Measurements from ENCODE around the gene INPP5D. TPM values are rescaled to one million over a fixed set of nuclear protein-coding genes. Genes with fewer than 3 reads are reported as not detected.

INPP5D gene
- total and polyA plus RNA-seq, 2 of the 13 experiments (the other 11 are each of a cell fraction or from before 2014, with no cell fraction given) = 16.7 to 18.0 TPM

DNA sequence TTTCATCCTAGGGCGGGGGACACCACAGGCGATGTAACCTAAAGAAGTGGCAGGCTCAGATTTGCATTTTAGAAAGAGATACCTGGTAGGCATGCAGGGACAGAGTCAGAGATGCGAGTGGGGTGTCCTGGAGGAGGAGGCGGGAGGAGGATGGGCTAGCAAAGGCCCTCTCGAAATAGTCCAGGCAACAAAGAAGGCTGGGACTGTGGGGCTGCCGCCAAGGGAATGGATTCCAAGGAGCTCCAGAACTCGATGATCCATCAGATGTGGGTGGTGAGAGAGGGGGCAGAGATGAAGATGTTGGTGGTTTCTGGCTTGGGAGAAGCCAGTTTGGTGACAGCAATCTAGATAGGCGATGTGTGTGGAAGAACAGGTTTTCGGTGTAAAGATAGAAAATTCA lies 12.5 kb upstream of the INPP5D start:
- H2AFZ ChIP-seq (ENCODE audit: low read length) = no peak overlapping the region
- no TSS peak for BruUV-seq (replicated peaks)
- H3K4me1 ChIP-seq (ENCODE audit: insufficient read depth, low read length) = 0 out of 2 replicates have a peak, but pooled peaks cover 7% of the 10 kb centered on the region
- FAIRE-seq = no peak
- intact Hi-C loops (cut with micrococcal nuclease; ENCODE audit: unreplicated experiment) = loop anchor here (5.0 kb wide), 1 partner anchor 515 kb away; no protein-coding TSS in a partner anchor
- ChIA-PET CTCF (ENCODE audit: low intra/inter-chr PET ratio, low total read pairs) (no interaction called here), POLR2A (no interaction called here)
- peaks cover 8 to 73% of the 10 kb centered on the region in 2 experiments; a peak in 4 of 5 replicates for H3K27me3 ChIP-seq (ENCODE audit: control insufficient read depth in 1 of 2, insufficient read depth in 2 of 2, low read length in 2 of 2)
- no peak for TF ChIP-seq CC2D1A (CRISPR knock-in tag; IDR thresholded peaks at IDR 0.05)
- TF ChIP-seq ZNF354B (CRISPR knock-in tag; IDR thresholded peaks at IDR 0.05) = no peak
- TF ChIP-seq TBL1XR1 (IDR thresholded peaks at IDR 0.05; ENCODE audit: borderline replicate concordance, low read length, partially characterized antibody) = no peak
- TF ChIP-seq, protein P1, sequence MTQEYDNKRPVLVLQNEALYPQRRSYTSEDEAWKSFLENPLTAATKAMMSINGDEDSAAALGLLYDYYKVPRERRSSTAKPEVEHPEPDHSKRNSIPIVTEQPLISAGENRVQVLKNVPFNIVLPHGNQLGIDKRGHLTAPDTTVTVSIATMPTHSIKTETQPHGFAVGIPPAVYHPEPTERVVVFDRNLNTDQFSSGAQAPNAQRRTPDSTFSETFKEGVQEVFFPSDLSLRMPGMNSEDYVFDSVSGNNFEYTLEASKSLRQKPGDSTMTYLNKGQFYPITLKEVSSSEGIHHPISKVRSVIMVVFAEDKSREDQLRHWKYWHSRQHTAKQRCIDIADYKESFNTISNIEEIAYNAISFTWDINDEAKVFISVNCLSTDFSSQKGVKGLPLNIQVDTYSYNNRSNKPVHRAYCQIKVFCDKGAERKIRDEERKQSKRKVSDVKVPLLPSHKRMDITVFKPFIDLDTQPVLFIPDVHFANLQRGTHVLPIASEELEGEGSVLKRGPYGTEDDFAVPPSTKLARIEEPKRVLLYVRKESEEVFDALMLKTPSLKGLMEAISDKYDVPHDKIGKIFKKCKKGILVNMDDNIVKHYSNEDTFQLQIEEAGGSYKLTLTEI (CRISPR knock-in tag; conservative IDR thresholded peaks at IDR 0.05) = no peak
- TF ChIP-seq ZZZ3 (CRISPR knock-in tag; IDR thresholded peaks at IDR 0.05; ENCODE audit: borderline replicate concordance) = no peak
- TF ChIP-seq, protein P2, sequence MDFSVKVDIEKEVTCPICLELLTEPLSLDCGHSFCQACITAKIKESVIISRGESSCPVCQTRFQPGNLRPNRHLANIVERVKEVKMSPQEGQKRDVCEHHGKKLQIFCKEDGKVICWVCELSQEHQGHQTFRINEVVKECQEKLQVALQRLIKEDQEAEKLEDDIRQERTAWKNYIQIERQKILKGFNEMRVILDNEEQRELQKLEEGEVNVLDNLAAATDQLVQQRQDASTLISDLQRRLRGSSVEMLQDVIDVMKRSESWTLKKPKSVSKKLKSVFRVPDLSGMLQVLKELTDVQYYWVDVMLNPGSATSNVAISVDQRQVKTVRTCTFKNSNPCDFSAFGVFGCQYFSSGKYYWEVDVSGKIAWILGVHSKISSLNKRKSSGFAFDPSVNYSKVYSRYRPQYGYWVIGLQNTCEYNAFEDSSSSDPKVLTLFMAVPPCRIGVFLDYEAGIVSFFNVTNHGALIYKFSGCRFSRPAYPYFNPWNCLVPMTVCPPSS (IDR thresholded peaks at IDR 0.05) = no peak
- no peak for TF ChIP-seq BCL6 (CRISPR knock-in tag; IDR thresholded peaks at IDR 0.05)
- TF ChIP-seq, protein P3, sequence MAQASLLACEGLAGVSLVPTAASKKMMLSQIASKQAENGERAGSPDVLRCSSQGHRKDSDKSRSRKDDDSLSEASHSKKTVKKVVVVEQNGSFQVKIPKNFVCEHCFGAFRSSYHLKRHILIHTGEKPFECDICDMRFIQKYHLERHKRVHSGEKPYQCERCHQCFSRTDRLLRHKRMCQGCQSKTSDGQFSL (CRISPR knock-in tag; IDR thresholded peaks at IDR 0.05) = no peak
- no peak for TF ChIP-seq FOXK2 (IDR thresholded peaks at IDR 0.05)
- H3K4me3 ChIP-seq (replicated peaks in 1 of 3; ENCODE audit: insufficient read depth in 1 of 3, low read depth in 2 of 3, low read length in 3 of 3) = no peak overlapping the region
- no peaks in the 10 kb centered on the region for H3K9me3 ChIP-seq (ENCODE audit: low read length)
- 48% methylated on average over 9 of the region's 9 CpGs for WGBS (ENCODE audit: low lambda C conversion rate)
- no peaks in the 10 kb centered on the region for H4K20me1 ChIP-seq (ENCODE audit: insufficient read depth, low read length)
- DNase-seq (ENCODE audit: low spot score) = no peak
- H3K36me3 ChIP-seq (replicated peaks in 1 of 2; ENCODE audit: control insufficient read depth in 1 of 2, insufficient read depth in 2 of 2, low read length in 2 of 2) = no peaks in the 10 kb centered on the region
- in situ Hi-C loops (cut with HindIII; ENCODE audit: extremely low pct_ligation_motif_present, low pct_unique_long_range_greater_than_20kb) = no loop called here
- H3K4me2 ChIP-seq (ENCODE audit: low read depth, low read length) = no peak overlapping the region
- no peak overlapping the region for H3K27ac ChIP-seq (ENCODE audit: extremely low read length, insufficient read depth, low read length)
- H3K9ac ChIP-seq (ENCODE audit: insufficient read depth, low read depth, low read length) = no peak overlapping the region
- ATAC-seq = no peak
- H3K79me2 ChIP-seq (ENCODE audit: insufficient read depth, low read length) = no peaks in the 10 kb centered on the region
